Subcutaneous adipose tissue (tissue), 4 donors: ENCODE results near the gene TBC1D16. TPM values are rescaled to one million over a fixed set of nuclear protein-coding genes. Genes with fewer than 3 reads are reported as not detected.

Experiments used
- total RNA-seq, 4 donors: library from RNA; depleted of rRNA; stranded (reverse); fragments of >200 nt; gene quantifications; one replicate each; pipeline ENCODE4 v1.1.0, GENCODE V29; 2016
- TF ChIP-seq, protein P1 (sequence below): fragments of 450-650 bp; IDR thresholded peaks from one replicate; pipeline ENCODE4 v1.5.1; 2016; ENCODE audit warnings: low read depth, mild to moderate bottlenecking, control low read depth, antibody characterized with exemption, moderate library complexity

The TBC1D16 gene
- total RNA-seq, 4 donors from 2014 or later = 43.5 to 115 (median 60.5) TPM

DNA sequence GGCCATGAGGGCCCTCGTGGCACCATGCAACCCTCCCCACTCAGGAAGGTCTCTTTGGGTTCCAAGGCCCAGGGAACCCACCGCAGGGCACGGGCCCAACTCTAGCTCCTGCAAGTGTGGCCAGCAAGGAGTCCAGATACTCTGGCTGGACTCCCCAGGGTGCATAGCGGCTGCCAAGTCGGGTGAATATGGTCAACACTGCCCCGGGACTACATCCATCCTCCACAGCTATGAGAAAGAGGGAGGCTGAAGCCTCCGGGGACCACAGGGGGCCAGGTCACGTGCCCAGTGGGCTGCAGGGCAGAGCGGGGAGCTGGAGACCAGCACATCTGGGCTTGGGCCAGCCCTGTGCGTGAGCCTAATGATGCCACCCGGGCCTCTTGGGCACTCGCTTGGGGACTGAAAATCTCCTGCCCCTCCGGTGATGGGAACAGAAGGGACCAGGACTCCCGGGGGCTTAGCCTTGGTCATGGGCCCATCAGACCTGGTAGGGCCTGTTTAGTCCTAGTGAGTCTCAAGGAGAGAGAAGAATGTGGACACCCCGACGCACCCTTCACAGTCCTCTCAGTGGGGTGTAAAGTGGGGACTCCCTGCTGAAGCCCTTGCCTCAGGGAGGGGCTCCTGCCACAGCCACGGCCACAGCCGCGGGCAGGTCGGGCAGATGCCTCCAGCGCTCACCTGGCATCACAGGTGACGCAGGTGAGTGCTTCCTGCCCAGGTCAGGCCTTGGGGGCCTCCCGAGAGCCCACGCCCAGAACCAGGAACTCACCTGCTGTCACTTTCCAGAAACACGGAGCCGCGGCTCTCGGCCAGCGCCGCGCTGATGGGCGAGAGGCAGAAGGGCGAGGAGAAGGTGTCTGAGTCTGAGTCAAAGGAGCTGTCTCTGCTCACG, 26.0 kb downstream of the TBC1D16 start:
- TF ChIP-seq, protein P1, sequence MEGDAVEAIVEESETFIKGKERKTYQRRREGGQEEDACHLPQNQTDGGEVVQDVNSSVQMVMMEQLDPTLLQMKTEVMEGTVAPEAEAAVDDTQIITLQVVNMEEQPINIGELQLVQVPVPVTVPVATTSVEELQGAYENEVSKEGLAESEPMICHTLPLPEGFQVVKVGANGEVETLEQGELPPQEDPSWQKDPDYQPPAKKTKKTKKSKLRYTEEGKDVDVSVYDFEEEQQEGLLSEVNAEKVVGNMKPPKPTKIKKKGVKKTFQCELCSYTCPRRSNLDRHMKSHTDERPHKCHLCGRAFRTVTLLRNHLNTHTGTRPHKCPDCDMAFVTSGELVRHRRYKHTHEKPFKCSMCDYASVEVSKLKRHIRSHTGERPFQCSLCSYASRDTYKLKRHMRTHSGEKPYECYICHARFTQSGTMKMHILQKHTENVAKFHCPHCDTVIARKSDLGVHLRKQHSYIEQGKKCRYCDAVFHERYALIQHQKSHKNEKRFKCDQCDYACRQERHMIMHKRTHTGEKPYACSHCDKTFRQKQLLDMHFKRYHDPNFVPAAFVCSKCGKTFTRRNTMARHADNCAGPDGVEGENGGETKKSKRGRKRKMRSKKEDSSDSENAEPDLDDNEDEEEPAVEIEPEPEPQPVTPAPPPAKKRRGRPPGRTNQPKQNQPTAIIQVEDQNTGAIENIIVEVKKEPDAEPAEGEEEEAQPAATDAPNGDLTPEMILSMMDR = no peak

DNA sequence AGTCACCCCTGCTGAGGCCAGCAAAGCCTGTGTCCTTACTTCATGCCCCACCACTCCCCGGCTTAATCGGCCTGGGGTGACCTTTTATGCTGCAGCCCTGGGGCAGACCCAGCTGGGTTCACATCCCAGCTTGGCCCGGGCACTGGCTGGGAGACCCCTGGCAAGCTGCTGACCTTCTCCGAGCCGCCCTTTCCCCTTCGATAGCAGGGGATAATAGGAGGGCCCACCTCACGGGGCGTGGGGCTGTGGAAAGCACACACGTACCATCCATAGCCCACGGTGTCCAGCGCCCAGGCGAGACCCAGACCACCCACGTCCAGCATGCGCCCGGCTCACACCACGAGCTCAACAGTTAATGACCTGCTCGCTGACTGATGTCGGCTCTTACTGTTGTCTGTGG, 26.8 kb downstream of the TBC1D16 start:
- TF ChIP-seq, protein P1 = no peak

DNA sequence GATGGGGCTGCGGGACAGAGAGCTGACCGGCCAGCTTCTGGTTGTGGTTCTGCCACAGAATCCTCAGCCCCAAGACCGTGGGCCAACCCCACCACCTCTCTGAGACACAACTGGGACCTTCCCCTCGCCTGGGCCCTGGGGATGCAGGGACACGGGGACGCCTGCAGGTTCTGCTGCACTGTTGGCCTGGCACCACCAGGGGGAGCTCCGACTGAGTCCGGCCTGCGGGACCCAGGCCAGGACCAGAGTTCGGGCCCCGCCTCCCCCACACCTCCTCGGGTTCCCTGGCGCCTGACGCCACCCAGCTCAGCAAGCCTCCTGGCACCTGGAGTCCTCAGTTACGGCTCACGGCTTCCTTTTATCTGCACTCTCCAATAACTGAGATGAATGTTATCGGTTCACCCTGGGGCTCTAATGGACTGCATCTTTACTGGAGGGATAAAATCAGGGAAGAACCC, 27.3 kb downstream of the TBC1D16 start:
- TF ChIP-seq, protein P1 = no peak

DNA sequence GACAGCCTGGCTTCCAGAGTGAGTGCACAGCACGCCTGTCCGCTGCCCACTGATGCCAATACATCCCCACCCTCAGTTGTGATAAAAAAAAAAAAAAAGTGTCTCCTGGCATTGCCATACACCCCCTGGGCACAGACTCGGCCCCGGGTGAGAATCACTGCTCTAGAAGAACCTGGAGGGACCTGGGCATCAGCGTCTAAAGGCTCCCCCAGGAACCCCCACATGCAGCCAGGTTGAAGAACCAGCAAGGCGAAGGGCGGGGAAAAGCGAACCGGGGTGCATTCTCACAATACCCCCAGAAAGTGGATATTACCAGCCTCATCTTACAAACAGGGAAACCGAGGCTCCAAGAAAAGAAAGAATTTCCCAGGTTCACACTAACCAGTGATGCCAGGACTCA, 27.7 kb downstream of the TBC1D16 start:
- TF ChIP-seq, protein P1 = no peak

DNA sequence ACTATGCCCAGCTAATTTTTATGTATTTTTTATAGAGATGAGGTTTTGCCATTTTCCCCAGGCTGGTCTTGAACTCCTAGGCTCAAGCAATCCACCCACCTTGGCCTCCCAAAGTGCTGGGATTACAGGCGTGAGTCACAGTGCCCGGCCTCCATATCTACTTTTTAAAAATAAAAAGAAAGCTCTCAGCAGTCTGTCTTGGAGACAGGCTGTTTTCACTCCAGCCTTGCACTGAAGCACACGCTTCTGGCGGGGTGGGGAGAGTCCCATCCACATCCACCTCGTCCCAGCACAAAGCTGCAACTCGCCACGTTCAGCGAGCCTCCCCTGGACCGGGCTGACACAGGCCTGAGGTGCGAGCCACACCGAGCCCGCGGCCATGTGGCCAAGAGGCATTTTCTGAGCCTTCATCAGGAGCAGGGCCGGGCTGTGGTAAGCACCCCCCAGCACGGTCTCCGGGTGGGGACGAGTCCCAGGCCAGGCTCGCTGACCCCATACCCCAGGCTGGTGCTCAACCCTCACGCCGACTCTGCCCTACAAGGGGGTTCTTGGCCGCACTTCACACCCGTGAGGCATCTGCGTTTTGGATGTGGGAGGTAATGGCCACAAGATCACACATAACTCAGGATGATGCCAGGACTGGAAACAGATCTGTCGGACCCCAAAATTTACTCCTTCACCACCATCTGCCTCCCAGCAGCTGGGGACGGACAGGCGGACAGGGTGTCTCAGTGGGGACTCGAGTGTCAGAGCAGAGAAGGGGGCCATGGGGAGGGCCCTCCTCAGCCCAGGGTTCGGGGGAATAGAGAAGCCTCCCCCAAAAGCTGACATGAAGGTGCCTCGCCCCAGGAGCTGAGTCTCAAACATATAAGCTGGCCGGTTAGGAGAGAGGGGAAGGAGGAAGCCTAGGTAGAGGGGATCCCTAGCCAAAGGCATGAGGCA, 28.6 kb downstream of the TBC1D16 start:
- TF ChIP-seq, protein P1 = no peak

DNA sequence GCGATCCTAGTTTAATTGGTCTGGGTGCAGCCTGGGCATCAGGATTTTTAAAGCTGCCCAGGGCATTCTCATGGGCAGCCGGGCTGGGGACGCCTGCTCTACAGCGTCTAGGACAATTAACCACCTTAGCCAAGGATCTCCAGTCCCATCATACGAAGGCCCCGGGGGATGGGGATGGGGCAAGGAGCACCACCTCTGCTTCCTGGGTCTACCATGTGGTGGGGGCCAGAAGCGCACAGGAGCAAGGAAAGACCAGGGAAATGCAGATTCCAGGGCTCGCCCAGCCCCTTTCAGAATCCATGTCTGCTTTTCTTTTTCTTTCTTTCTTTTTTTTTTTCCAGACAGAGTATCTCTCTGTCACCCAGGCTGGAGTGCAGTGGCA, 29.3 kb downstream of the TBC1D16 start:
- TF ChIP-seq, protein P1 = no peak
